UCSD-AML1 (cell line): ENCODE measurements around the gene TMEM200B.
"Not testable (repeated sequence)": the region's sequence is repeated elsewhere in the genome, so short reads cannot be mapped to it uniquely, and the experiment has no call there.

ENCODE experiments used
- DNase-seq: peaks from one replicate; lab custom pipeline; 2025; ENCODE audit not compliant: unreplicated experiment; lab: John Stamatoyannopoulos, UW

Gene TMEM200B

GRCh38 chr1:29123887-29124365 lies at the start of gene TMEM200B:
Gene TMEM200B, minus strand, starts transcription at chr1:29123903. Its CDS starts 2,075 bp downstream, at chr1:29121828.
- DNase-seq = no peak

DNA sequence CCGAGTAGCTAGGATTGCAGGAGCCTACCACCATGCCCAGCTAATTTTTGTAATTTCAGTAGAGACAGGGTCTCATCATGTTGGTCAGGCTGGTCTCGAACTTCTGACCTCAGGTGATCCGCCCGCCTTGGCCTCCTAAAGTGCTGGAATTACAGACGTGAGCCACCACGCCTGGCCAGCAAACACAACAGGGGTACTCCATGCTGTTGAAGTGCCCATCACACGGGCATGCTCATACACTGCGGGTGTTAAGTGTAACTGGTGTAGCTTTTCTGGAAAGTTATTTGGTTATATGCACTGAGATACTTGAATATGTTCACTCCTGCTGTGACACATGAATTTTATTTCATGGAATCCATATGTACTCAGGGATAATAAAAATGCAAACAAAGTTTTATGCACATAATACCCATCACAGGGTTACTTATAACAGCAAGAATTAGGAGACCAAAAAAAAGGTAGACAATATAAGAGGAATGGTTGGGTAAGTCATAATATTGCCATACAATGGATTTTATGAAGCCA lies 48.8 kb upstream of the TMEM200B start:
- no peak for DNase-seq

GRCh38 chr1:29171521-29171920 lies 47.8 kb upstream of the TMEM200B start:
- DNase-seq = no peak

DNA sequence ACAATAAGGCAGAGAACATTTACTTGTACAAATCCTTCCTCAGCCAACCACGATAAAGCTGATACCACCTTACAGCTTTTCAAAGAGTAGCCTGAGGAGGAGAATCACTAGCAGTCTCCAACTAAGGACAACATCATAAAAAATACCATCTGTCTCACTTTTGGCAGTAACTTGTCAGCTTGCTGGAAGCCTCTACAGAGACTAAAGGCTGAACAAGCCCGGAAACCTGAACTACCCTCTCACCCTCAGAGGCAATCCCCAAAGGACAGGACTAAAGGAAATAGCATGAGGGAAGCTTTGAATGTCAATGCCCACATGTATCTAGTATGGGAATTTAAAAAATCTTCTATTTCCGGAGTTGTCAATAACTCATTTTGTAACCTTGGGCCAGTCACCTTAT lies 47.4 kb upstream of the TMEM200B start:
- DNase-seq = no peak

- DNase-seq = no peak
These were observed 46.3 kb upstream of the TMEM200B start for GRCh38 chr1:29169976-29170375.

- DNase-seq = no peak
These were observed 44.2 kb upstream of the TMEM200B start for GRCh38 chr1:29167904-29168303.

DNA sequence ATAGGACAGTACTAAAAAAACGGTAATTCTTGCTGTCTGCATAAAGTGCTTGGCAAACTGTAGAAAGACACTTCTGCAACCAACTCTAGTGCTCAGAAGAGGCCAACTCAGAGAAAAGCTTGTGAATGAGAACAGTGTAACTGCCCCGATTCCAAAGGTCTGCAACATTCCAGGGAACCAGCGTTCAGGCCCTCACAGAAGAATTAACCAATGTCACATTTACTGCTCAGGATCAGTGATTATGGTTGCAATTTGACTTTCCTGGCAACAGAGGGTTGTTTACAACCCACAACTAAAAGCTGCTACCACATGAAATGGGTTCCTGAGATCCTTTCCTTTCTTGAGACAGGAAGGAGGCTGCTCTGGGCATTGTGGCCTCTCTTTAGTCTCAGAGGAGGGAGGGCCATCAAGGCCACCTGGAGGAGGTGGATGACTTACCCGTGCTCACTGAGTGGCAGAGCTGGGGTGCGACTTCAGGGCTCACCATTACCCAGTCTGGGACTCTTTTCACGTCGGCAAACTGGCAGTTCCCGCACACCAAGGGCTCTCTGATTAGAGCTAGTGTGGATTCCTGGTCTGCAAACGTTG lies 42.7 kb upstream of the TMEM200B start:
- no peak for DNase-seq

DNA sequence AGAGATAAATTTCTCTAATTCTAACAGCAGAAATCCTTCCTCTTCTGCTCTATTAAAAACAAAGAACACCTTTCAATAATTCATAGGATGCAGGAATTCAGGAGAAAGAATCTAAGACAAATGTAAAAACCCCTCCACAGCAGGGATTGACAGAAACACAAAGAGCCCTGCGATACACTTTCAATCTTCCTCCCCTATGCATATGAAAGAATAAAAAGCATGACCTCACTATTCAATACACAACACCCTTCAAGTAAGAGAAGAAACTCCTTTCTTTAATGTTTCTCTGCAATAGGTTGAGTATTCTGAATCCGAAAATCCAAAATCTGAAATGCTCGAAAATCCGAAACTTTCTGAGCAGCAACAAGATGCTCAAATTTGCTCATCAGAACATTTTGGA lies 40.9 kb upstream of the TMEM200B start:
- DNase-seq = no peak

DNA sequence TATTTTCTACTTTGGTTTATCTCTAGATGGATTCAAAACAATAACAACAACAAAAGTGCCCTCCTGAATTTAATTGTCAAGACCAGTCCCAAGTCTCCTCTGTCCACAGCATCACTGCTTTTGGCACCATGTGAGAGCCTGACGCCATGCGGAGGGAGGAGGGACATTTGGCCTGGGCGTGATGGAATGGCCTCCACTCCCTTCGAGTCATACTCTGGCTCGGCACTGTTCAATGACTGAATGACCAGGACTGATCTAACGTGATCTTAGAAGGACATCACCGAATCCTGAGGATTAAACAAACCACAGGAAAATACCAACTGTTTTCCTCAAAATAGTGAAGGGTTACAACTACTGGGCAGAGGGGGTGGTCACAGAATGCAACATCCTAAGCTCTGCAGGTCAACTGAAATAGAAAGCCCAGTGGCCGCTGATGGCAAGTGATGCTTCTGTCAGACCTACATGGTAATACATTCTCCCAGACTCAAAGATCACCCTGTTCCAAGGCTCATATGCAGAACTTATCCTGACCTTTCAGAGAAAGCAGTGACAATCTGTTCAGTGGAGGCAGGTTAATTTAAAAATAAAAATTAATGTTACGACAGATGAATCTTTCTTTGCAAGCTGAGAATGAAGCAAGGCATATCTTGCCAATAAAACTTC lies 38.9 kb upstream of the TMEM200B start:
- no peak for DNase-seq

- DNase-seq = no peak
These were observed 38.3 kb upstream of the TMEM200B start for GRCh38 chr1:29162025-29162424.

GRCh38 chr1:29159773-29160172 lies 36.1 kb upstream of the TMEM200B start:
- DNase-seq = no peak

- no peak for DNase-seq
These were observed 33.5 kb upstream of the TMEM200B start for GRCh38 chr1:29157269-29157601.

DNA sequence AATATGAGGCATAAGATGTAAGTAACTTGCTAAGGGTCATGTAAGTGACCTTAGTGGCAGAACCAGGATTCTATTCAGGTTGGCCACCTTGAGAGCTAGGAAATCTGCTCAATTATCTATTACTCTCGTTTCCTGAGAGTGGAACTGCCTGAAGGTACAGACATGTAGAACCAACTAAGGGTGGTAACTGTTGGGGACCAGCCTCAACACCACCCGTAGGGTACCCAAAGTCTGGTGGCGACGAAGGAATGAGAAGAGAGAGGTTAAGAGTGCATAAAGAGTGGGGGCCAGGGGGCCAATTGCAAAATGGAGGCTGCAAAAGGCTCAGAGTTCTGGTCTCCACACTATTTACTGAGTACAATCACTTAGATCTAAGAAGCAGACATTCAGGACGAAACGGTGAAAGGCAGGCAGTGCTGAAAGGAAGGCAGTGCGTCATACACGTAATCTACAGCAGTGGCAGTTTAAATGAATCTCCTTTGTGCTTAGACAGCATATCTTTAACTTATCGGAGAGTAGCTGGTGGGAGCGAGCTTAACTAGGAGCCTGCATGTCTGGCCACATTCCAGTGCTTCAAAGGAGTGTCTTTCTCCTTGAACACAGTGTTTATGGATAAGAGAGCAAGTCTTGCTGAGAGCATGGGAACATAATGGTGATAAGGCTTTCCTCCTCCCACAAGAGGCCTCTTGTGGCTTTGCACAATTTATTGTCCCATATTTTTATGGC lies 33.0 kb upstream of the TMEM200B start:
- no peak for DNase-seq

GRCh38 chr1:29152046-29152805 lies 28.5 kb upstream of the TMEM200B start:
- no peak for DNase-seq

- DNase-seq = not testable (repeated sequence)
These were observed 26.6 kb upstream of the TMEM200B start for GRCh38 chr1:29150346-29150745.

GRCh38 chr1:29148656-29149491 lies 25.2 kb upstream of the TMEM200B start:
- DNase-seq = no peak

GRCh38 chr1:29145739-29146437 lies 22.2 kb upstream of the TMEM200B start:
- no peak for DNase-seq

GRCh38 chr1:29144178-29144577 lies 20.5 kb upstream of the TMEM200B start:
- no peak for DNase-seq

DNA sequence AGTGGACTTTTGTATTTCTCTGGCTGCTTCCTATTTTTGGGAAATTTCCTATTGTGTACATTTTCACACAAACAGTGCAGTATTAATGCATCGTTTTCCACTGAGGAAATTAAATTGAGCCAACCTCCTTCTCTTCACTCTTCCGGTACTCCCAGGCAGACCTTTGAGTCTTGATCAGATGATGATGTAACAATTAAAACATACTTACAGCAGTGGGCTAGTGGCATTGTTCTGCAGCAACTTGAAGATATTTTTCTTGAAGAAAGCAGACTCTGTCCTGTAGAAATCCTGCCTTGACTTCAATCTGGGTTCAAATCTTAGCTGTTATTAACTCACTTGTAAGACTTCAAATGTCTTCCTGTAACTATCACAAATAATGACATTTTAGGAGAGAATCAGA lies 19.0 kb upstream of the TMEM200B start:
- no peak for DNase-seq

- DNase-seq = no peak
These were observed 12.8 kb upstream of the TMEM200B start for GRCh38 chr1:29136391-29136915.
